HepG2 (cell line): ENCODE data around the gene ATF3. TPM values are rescaled to one million over a fixed set of nuclear protein-coding genes. Genes with fewer than 3 reads are reported as not detected.

ENCODE experiments used
- ATRX ChIP-seq: sonication (generic); formaldehyde crosslinking; IDR thresholded peaks from 2 replicates; pipeline ENCODE4 v1.4.0; 2020; ENCODE audit warnings: missing genetic modification reagents, borderline replicate concordance
- CBX5 ChIP-seq: sonication (generic); formaldehyde crosslinking; IDR thresholded peaks from 2 replicates; pipeline ENCODE4 v1.4.0; 2020; ENCODE audit warnings: missing genetic modification reagents, borderline replicate concordance
- CREB3 ChIP-seq: sonication (generic); formaldehyde crosslinking; IDR thresholded peaks from 2 replicates; pipeline ENCODE4 v1.5.0; 2020; ENCODE audit warnings: missing genetic modification reagents
- FOXM1 ChIP-seq: sonication (generic); formaldehyde crosslinking; IDR thresholded peaks from 2 replicates; pipeline ENCODE4 v1.5.0; 2020; ENCODE audit warnings: missing genetic modification reagents
- GTF3A ChIP-seq: sonication (generic); formaldehyde crosslinking; conservative IDR thresholded peaks from 2 replicates; pipeline ENCODE4 v1.4.0; 2020; ENCODE audit warnings: mild to moderate bottlenecking, missing genetic modification reagents
- MAFF ChIP-seq: IDR thresholded peaks from 2 replicates; pipeline ENCODE4 v1.6.1; 2011; ENCODE audit warnings: low read depth, low read length, improper control_type of control experiment
- MXD4 ChIP-seq: IDR thresholded peaks from 2 replicates; pipeline ENCODE4 v1.6.1; 2016; ENCODE audit warnings: mild to moderate bottlenecking, missing biosample characterization, missing genetic modification reagents
- NFE2L2 ChIP-seq: fragments of 150-350 bp; IDR thresholded peaks from 2 replicates; pipeline ENCODE4 v1.6.1; 2014; ENCODE audit warnings: low read length
- NR2F1 ChIP-seq, 2 experiments: fragments of 450-650 bp in 1 of 2; formaldehyde crosslinking in 1 of 2; IDR thresholded peaks; 2 replicates each; pipeline versions ENCODE4 v1.5.0 to v1.6.1; 2016 to 2020; ENCODE audit warnings: mild to moderate bottlenecking in 1 of 2, missing compliant biosample characterization in 1 of 2, missing genetic modification reagents in 1 of 2, moderate library complexity in 1 of 2
- PHF20 ChIP-seq: sonication (generic); formaldehyde crosslinking; IDR thresholded peaks from 2 replicates; pipeline ENCODE4 v1.5.0; 2020; ENCODE audit warnings: mild to moderate bottlenecking, missing genetic modification reagents
- PLSCR1 ChIP-seq: sonication (generic); formaldehyde crosslinking; IDR thresholded peaks from 2 replicates; pipeline ENCODE4 v1.5.0; 2020; ENCODE audit warnings: missing genetic modification reagents, mild to moderate bottlenecking, borderline replicate concordance
- RFX1 ChIP-seq: fragments of 450-650 bp; IDR thresholded peaks from 2 replicates; pipeline ENCODE4 v1.6.1; 2017
- SRF ChIP-seq: IDR thresholded peaks from 2 replicates; pipeline ENCODE4 v1.6.1; 2011; ENCODE audit warnings: mild to moderate bottlenecking, low read depth, low read length, moderate library complexity
- ZBTB10 ChIP-seq: sonication (generic); formaldehyde crosslinking; IDR thresholded peaks from 2 replicates; pipeline ENCODE4 v1.4.0; 2020; ENCODE audit warnings: missing genetic modification reagents, borderline replicate concordance
- ZBTB38 ChIP-seq: sonication (generic); formaldehyde crosslinking; IDR thresholded peaks from 2 replicates; pipeline ENCODE4 v1.5.1; 2020; ENCODE audit warnings: mild to moderate bottlenecking, missing genetic modification reagents
- ZBTB39 ChIP-seq: sonication (generic); formaldehyde crosslinking; IDR thresholded peaks from 2 replicates; pipeline ENCODE4 v1.5.0; 2020; ENCODE audit warnings: missing genetic modification reagents
- ZFP62 ChIP-seq: sonication (generic); formaldehyde crosslinking; IDR thresholded peaks from 2 replicates; pipeline ENCODE4 v1.4.0; 2020; ENCODE audit warnings: missing genetic modification reagents
- ZFY ChIP-seq: sonication (generic); formaldehyde crosslinking; IDR thresholded peaks from 2 replicates; pipeline ENCODE4 v1.4.0; 2020; ENCODE audit warnings: missing genetic modification reagents
- ZNF205 ChIP-seq: IDR thresholded peaks from 2 replicates; pipeline ENCODE4 v1.6.1; 2018; ENCODE audit warnings: missing biosample characterization, missing genetic modification reagents
- ZNF432 ChIP-seq: sonication (generic); formaldehyde crosslinking; IDR thresholded peaks from 2 replicates; pipeline ENCODE4 v1.5.0; 2020; ENCODE audit warnings: missing genetic modification reagents, mild to moderate bottlenecking, borderline replicate concordance
- ZNF558 ChIP-seq: sonication (generic); formaldehyde crosslinking; IDR thresholded peaks from 2 replicates; pipeline ENCODE4 v1.9.0; 2022; ENCODE audit warnings: mild to moderate bottlenecking, missing genetic modification reagents, borderline replicate concordance
- ZNF598 ChIP-seq: sonication (generic); formaldehyde crosslinking; IDR thresholded peaks from 2 replicates; pipeline ENCODE4 v1.5.1; 2020; ENCODE audit warnings: mild to moderate bottlenecking, missing genetic modification reagents, borderline replicate concordance
- ZNF816 ChIP-seq: sonication (generic); formaldehyde crosslinking; IDR thresholded peaks from 2 replicates; pipeline ENCODE4 v1.8.0; 2022; ENCODE audit warnings: missing genetic modification reagents, mild to moderate bottlenecking, borderline replicate concordance
- ZNF83 ChIP-seq: sonication (generic); formaldehyde crosslinking; IDR thresholded peaks from 2 replicates; pipeline ENCODE4 v1.4.0; 2020; ENCODE audit warnings: missing genetic modification reagents, mild to moderate bottlenecking, borderline replicate concordance
- polyA plus RNA-seq, 8 experiments: library from polyadenylated mRNA; depleted of rRNA in 3 of 8; stranded (reverse) in 7 of 8; unstranded in 1 of 8; fragments of >200 nt; fragmentation: Illumina TruSeq in 4 of 8; extraction: Trizol in 4 of 8; gene quantifications; 2 replicates each; pipeline versions ENCODE4 v1.2.1 to v1.2.3, GENCODE V29; 2011 to 2016; ENCODE audit warnings: low read depth in 4 of 8, missing spikeins in 1 of 8, mixed read lengths in 1 of 8; ENCODE audit not compliant: insufficient read depth in 1 of 8
- total RNA-seq, 5 experiments: library from RNA; depleted of rRNA; stranded (reverse); fragments of >200 nt; fragmentation: Illumina TruSeq; extraction: Trizol; gene quantifications; 2 replicates each; pipeline ENCODE4 v1.2.3, GENCODE V29; 2016; ENCODE audit warnings: low read depth in 1 of 5

Gene ATF3
- total and polyA plus RNA-seq, 2 of the 13 experiments (the other 11 are each of a cell fraction or from before 2014, with no cell fraction given): 5.0 to 13.0 TPM

GRCh38 chr1:212608392-212608958, at the start of gene ATF3 (continued):
- TF ChIP-seq ZBTB39 (no peak), ZNF816 (CRISPR knock-in tag) (no peak), MXD4 (CRISPR knock-in tag) (peak; percentile 44; the same call in 1 of the 2 replicates), ZNF83 (no peak), ZFP62 (CRISPR knock-in tag) (no peak), NR2F1 (CRISPR knock-in tag; IDR thresholded peaks at IDR 0.05) (no peak), CBX5 (CRISPR knock-in tag) (peak; percentile 7; the same call in 1 of the 2 replicates), GTF3A (CRISPR knock-in tag) (no peak), SRF (peak; percentile 73; the same call in 1 of the 2 replicates), FOXM1 (CRISPR knock-in tag) (no peak), PHF20 (CRISPR knock-in tag) (no peak; the same call in 1 of the 2 replicates), ZFY (CRISPR knock-in tag) (peak; percentile 44; the same call in 1 of the 2 replicates), ATRX (CRISPR knock-in tag) (no peak), ZNF205 (CRISPR knock-in tag) (peak; percentile 61; the same call in 1 of the 2 replicates), NFE2L2 (no peak), CREB3 (no peak), ZBTB38 (CRISPR knock-in tag) (no peak; the same call in 1 of the 2 replicates), ZNF432 (no peak), MAFF (no peak), ZNF558 (no peak), PLSCR1 (no peak), RFX1 (no peak), ZBTB10 (CRISPR knock-in tag) (peak; percentile 36; the same call in 1 of the 2 replicates), ZNF598 (CRISPR knock-in tag) (no peak)
